GM12891 (cell line): ENCODE results near the gene NEUROD1.

Source experiments
- DNase-seq: peaks from one replicate; pipeline ENCODE4 v3.0.0; 2011; ENCODE audit warnings: low spot score; ENCODE audit not compliant: insufficient read length
- FAIRE-seq: peaks from 2 replicates; lab custom pipeline; 2011; peaks lifted over from hg19 to GRCh38; lab: Jason Lieb, UNC
- PAX5 ChIP-seq: IDR thresholded peaks from 2 replicates; pipeline ENCODE4 v1.6.1; 2011; ENCODE audit warnings: low read length, moderate library complexity, mild to moderate bottlenecking; ENCODE audit not compliant: insufficient read depth, severe bottlenecking
- POLR2A ChIP-seq: IDR thresholded peaks from 2 replicates; pipeline ENCODE4 v1.6.1; 2011; ENCODE audit warnings: low read depth, low read length, control low read depth
- POLR2AphosphoS5 ChIP-seq: IDR thresholded peaks from 2 replicates; pipeline ENCODE4 v1.6.1; 2011; ENCODE audit warnings: low read depth, low read length, control low read depth
- POU2F2 ChIP-seq: IDR thresholded peaks from 2 replicates; pipeline ENCODE4 v1.6.1; 2011; ENCODE audit warnings: low read depth, mild to moderate bottlenecking, control low read depth, low read length, moderate library complexity
- SPI1 ChIP-seq: IDR thresholded peaks from 2 replicates; pipeline ENCODE4 v1.6.1; 2011; ENCODE audit warnings: low read depth, low read length, control low read depth
- TAF1 ChIP-seq: IDR thresholded peaks from 2 replicates; pipeline ENCODE4 v1.6.1; 2011; ENCODE audit warnings: low read depth, low read length, control low read depth

The NEUROD1 gene

GRCh38 chr2:181660181-181660580, 20.1 kb downstream of the NEUROD1 start:
- FAIRE-seq (no peak), DNase-seq (no peak)
- TF ChIP-seq SPI1 = no peak
- TF ChIP-seq POU2F2 = no peak
- no peak for TF ChIP-seq TAF1
- no peak for TF ChIP-seq POLR2AphosphoS5
- no peak for TF ChIP-seq PAX5
- no peak for TF ChIP-seq POLR2A

- no peak for TF ChIP-seq SPI1
- no peak for TF ChIP-seq POLR2A
- no peak for TF ChIP-seq POU2F2
- no peak for TF ChIP-seq POLR2AphosphoS5
- no peak for TF ChIP-seq TAF1
- no peak for TF ChIP-seq PAX5
- no peak for FAIRE-seq
- DNase-seq = no peak
Measured at GRCh38 chr2:181658444-181658843, 21.9 kb downstream of the NEUROD1 start.

- no peak for FAIRE-seq
Measured at GRCh38 chr2:181657379-181657778, 22.9 kb downstream of the NEUROD1 start.

GRCh38 chr2:181656450-181657291, 23.6 kb downstream of the NEUROD1 start, which contains the start of gene CERKL:
Gene CERKL, minus strand, starts transcription at chr2:181657105. Its CDS starts 99 bp downstream, at chr2:181657006.
- TF ChIP-seq TAF1 (no peak), POU2F2 (no peak), PAX5 (no peak), POLR2AphosphoS5 (no peak), POLR2A (no peak), SPI1 (no peak)
- FAIRE-seq (peak; percentile 54), DNase-seq (peak; percentile 47)

More at GRCh38 chr2:181657379-181657778, 22.9 kb downstream of the NEUROD1 start:
- no peak for TF ChIP-seq POLR2A
- no peak for TF ChIP-seq PAX5
- TF ChIP-seq POLR2AphosphoS5 = no peak
- no peak for TF ChIP-seq POU2F2
- DNase-seq = no peak

GRCh38 chr2:181655519-181655918, 24.8 kb downstream of the NEUROD1 start:
- FAIRE-seq (no peak), DNase-seq (no peak)
- TF ChIP-seq SPI1 (no peak), POLR2AphosphoS5 (no peak), PAX5 (no peak)

GRCh38 chr2:181649436-181649979, 30.8 kb downstream of the NEUROD1 start:
- DNase-seq = no peak
- FAIRE-seq = no peak
- no peak for TF ChIP-seq TAF1
- no peak for TF ChIP-seq PAX5
- TF ChIP-seq SPI1 = no peak
- no peak for TF ChIP-seq POU2F2
- no peak for TF ChIP-seq POLR2AphosphoS5

- no peak for TF ChIP-seq POLR2AphosphoS5
Measured at GRCh38 chr2:181648478-181649155, 31.7 kb downstream of the NEUROD1 start.

GRCh38 chr2:181646415-181646987, 33.8 kb downstream of the NEUROD1 start:
- DNase-seq = no peak
- no peak for TF ChIP-seq PAX5
- TF ChIP-seq TAF1 = no peak
- no peak for TF ChIP-seq POU2F2
- TF ChIP-seq SPI1 = no peak
- TF ChIP-seq POLR2AphosphoS5 = no peak
- TF ChIP-seq POLR2A = no peak
- no peak for FAIRE-seq

More at GRCh38 chr2:181648478-181649155, 31.7 kb downstream of the NEUROD1 start:
- no peak for DNase-seq
- no peak for FAIRE-seq

GRCh38 chr2:181643151-181643550, 37.2 kb downstream of the NEUROD1 start:
- no peak for FAIRE-seq
- no peak for DNase-seq
- TF ChIP-seq SPI1 (no peak), POU2F2 (no peak), PAX5 (no peak), POLR2A (no peak), POLR2AphosphoS5 (no peak), TAF1 (no peak)
